Body of pancreas (tissue), 4 donors: ENCODE data around the gene UBAC2.

Experiments
- POLR2A ChIP-seq, 3 donors: fragments of 450-650 bp; IDR thresholded peaks; one replicate each; pipeline ENCODE4 v1.6.1; 2016; ENCODE audit warnings: antibody characterized with exemption in 3 of 3, mild to moderate bottlenecking in 2 of 3
- TF ChIP-seq, protein P1 (sequence below), 7 experiments: fragments of 450-650 bp in 4 of 7; fragments of 200-600 bp in 3 of 7; sonication (generic) in 3 of 7; IDR thresholded peaks; one replicate each; pipeline ENCODE4 v1.5.1; 2016 to 2019; ENCODE audit warnings: antibody characterized with exemption in 7 of 7

DNA sequence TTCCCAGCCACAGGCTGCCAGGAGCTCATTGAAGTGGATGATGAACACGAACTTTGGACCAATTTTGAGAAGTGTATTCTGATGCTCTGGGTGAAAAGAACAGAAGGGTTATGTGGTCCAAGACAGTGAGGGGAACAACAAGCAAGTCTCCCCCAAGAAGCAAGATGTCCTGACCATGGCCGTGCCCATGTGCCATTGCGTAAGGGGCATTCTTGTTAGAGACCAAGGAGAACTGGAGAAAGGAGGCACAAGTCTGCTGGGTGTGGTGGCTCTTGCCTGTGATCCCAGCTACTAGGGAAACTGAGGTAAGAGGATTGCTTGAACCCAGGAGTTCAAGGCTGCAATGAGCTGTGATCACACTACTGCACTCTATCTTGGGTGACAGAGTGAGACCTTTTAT is 27.0 kb upstream of the UBAC2 start:
- no peak for TF ChIP-seq POLR2A (IDR thresholded peaks at IDR 0.05)
- TF ChIP-seq, protein P1, sequence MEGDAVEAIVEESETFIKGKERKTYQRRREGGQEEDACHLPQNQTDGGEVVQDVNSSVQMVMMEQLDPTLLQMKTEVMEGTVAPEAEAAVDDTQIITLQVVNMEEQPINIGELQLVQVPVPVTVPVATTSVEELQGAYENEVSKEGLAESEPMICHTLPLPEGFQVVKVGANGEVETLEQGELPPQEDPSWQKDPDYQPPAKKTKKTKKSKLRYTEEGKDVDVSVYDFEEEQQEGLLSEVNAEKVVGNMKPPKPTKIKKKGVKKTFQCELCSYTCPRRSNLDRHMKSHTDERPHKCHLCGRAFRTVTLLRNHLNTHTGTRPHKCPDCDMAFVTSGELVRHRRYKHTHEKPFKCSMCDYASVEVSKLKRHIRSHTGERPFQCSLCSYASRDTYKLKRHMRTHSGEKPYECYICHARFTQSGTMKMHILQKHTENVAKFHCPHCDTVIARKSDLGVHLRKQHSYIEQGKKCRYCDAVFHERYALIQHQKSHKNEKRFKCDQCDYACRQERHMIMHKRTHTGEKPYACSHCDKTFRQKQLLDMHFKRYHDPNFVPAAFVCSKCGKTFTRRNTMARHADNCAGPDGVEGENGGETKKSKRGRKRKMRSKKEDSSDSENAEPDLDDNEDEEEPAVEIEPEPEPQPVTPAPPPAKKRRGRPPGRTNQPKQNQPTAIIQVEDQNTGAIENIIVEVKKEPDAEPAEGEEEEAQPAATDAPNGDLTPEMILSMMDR (IDR thresholded peaks at IDR 0.05) = no peak
